Right hindlimb (tissue), 1 donor: Measurements from ENCODE around the gene WDR4.
"Not testable (repeated sequence)": the region's sequence is repeated elsewhere in the genome, so short reads cannot be mapped to it uniquely, and the experiment has no call there.

Experiments
- DNase-seq: peaks from one replicate; pipeline ENCODE4 v3.0.0-alpha.2; 2018

WDR4 gene, protein sequence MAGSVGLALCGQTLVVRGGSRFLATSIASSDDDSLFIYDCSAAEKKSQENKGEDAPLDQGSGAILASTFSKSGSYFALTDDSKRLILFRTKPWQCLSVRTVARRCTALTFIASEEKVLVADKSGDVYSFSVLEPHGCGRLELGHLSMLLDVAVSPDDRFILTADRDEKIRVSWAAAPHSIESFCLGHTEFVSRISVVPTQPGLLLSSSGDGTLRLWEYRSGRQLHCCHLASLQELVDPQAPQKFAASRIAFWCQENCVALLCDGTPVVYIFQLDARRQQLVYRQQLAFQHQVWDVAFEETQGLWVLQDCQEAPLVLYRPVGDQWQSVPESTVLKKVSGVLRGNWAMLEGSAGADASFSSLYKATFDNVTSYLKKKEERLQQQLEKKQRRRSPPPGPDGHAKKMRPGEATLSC

DNA sequence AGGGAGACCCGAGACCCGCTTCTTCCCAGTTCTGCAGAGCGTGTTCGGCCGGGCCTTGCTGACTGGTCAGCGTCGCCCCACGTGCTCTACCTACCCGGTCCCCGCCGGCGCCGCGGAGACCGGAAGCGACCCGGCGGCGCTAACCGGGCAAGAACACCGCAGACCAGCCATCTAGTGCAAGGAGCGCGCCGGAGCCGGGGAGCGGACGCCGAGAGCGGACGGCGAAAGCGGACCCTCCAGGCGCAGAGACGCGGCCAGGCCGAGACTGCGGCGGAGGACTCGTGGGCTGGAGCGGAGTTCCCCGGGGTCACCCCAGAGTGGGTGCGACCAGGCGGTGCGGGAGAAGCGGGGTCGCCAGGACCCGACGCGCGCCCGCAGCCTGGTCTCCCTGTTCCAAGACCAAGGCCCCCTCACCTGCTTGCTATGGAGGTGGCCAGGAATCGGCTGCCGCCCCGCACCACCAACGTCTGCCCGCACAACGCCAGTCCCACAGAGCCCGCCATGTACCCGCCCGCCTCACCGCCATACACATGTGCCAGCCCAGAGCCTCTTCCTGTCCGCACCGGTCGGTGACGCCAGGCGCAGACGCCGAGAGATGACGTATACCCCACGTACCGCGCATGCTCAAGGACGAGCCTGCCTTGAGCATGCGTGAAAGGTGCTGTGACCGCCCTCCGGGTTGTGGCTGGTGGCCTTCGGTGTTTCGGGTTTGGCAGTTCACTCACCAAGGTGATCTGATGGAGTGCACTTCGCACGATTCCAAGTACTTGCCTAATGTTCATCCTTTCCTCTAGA, at the start of gene WDR4:
TSS of gene WDR4 (minus strand) at position 547 of the 795 bp plus-strand sequence. CDS start at position 503, 44 bp downstream.
- peak; percentile 99 for DNase-seq

DNA sequence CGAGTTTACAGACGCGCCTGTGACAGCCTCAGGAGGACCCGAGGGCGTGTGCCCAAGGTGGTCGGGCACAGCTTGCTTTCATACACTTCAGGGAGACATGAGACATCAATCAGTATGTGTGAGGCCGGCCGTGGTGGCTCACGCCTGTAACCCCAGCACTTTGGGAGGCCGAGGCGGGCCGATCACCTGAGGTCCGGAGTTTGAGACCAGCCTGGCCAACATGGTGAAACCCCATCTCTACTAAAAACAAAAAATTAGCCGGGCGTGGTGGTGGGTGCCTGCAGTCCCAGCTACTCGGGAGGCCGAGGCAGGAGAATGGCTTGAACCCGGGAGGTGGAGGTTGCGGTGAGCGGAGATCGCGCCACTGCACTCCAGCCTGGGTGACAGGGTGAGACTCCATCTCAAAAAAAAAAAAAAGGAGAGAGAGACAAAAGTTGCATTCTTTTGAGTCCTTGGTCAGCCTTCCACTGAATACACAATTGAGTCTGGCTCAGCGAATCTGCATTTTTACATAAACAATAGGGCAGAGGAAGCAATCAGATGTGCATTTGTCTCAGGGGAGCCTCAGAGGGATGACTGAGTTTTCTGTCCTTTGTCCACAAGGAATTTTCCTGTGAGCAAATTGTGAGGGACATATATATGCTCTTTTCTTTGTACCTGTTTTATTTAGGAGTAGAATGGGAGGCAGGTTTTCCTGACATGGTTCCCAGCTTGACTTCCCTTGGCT, 48.3 kb upstream of the WDR4 start:
- DNase-seq = not testable (repeated sequence)

DNA sequence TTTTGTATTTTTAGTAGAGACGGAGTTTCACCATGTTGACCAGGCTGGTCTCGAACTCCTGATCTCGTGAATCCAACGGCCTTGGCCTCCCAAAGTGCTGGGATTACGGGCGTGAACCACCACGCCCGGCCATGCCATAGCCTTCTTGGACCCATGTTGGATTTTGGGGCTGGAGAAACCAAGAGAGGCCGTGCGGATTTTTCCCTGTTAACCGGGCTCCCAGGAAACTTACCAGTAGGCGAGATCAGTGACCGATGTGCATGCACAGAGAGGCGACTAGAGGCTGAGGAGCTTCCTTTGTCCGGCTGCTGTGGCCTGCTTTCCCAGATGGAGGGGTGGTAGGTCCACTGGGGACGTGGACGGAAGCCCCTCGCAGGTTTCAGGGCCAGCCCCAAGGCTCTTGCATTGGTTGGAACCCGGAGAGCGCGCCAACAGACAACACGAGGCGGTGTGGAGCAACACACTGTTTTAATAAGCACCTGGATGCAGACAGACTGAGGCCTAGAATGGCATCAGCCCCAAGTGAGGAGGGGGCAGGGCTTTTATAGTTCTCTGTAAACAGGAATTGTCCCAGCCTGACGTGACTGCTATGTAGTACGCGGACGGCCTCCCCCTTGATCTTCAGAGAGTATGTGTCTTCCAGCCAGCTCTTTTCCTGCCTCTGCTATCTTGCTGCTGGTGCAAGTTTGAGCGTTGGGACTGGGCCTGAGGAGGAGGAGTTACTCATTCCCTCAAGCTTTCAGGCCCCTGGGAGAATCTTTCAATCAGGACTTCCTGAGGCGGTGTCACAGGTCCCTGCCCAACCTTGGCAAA, 46.0 kb upstream of the WDR4 start, which contains the start of gene ERVH48-1:
TSS of gene ERVH48-1 (minus strand) at position 517 of the 813 bp plus-strand sequence. CDS start 6,624 bp downstream, outside the sequence.
- DNase-seq = no peak

DNA sequence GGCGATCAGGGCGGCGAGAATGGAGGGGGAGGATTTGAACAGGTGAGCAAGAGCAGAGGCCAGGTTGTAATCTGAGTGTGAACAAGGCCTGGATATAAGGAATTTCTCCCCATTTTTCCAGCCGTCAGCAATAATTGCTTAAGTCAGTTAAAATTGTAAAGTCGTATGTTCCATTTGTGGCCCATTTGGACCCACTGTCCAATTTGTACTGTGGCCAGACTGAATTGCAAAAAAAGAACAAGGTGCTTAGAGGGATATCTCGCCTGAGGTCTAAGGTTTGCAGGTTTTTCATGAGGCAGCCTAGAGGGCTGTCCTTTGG, 45.1 kb upstream of the WDR4 start:
- DNase-seq = no peak

DNA sequence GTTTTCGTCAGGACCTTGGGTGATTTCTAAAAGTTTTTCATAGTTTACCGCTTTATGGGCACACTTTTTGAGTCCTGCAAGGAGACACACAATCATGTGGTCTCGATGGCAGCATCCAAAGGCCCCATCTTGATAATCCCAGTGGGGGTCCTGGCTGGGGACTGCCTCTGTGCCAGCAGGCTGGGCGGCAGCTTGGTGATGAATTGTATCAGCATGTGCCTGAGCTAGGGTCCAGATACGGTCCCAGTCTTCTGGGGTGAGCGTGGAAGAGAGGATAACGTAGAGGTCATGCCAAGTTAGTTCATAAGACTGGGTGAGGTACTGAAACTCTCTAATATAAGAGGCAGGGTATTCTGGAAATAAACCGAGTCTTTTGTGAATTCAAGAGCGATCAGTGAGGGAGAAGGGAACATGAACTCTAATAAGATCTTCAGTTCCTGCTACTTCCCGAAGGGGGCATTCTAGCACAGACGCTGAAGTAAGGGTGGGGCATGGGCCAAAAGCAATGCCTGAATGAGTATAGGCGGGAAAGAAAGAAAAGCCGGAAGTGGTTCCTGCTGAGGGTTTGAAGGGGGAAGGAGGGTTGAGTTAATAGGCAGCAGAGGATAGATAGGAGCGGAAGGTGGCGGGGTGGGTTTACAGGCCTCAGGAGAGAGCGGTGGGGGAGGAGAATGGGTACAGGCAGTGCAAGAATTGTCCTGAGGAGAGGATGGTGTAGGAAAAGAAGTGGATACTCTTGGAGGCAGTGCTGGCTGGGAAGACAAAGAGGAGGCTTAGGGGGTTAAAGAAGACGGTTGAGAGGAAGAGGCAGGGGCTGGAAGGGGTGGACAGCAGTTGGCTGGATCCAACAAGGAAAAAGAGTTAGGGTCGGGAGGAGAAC, 44.5 kb upstream of the WDR4 start:
- peak; percentile 88 for DNase-seq

DNA sequence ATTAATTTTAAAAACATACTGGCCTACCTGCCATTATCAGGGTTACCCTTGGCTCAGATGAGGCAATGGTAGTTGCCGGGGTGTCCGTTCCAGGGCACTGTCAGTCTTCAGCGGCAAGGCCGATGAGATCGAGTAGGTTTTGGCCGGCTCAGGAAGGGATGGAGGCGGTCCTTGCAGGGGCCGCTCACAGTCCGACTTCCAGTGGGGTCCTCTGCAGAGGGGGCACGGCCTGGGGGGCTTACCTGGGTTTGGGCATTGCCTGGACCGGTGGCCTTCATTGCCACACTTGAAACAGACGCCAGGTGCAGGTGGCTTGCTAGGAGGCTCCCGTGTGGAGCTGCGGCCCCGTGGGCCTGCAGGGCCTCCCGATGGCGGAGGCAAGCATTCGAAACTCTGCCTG, 43.6 kb upstream of the WDR4 start:
- DNase-seq = no peak

DNA sequence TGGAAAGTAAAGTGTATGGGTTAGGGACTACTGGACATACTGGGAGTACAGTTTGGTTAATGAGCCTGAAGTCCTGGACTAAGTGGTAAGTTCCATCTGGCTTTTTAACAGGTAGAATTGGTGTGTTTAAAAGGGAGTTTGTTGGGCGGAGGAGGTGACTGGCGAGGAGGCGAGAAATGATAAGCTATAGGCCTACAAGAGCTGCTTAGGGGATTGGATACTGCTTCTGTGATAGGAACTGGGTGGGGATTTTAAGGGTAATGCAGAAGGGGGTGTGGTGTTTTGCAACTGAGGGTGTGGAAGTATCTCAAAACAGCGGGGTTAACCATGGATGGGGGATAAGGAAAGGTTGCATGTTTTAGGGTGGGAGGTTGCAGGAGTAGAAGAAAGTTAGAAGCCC, 42.6 kb upstream of the WDR4 start:
- no peak for DNase-seq

DNA sequence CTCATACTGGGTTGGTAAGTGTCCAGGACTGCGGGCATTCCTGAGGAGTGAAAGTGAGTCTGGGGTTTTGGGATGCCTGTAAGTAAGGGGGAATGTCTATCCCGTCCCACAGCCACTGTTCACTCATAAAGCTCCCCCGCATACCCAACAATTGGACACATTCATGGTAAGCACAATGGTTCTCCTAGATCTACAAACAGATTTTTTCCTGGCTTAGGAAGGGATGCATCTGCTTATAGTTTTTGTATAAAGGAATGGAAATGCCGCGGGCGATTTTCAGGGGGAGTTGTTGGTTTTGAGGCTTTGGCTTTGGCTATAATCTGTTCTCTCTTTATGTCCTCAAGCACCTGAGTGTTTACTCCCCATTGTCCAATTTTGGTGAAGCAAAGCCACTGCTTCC, 39.0 kb upstream of the WDR4 start:
- DNase-seq = no peak

DNA sequence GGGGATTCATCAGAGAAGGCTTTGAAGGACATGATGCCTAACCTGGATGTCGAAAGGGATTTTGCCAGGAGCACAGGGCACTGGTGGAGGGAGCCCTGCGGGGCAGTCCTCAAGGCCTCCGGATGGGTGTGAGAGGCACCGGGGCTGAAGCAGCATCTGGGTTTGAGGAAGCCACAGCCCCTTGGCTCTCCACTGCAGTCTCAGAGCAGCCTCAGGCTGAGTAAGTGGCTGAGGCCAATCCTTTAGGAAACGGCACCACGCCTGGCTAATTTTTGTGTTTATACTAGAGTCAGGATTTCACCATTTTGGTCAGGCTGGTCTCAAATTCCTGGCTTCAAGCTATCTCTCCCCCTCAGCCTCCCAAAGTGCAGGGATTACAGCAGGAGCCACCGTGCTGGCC, 34.1 kb upstream of the WDR4 start:
- no peak for DNase-seq

DNA sequence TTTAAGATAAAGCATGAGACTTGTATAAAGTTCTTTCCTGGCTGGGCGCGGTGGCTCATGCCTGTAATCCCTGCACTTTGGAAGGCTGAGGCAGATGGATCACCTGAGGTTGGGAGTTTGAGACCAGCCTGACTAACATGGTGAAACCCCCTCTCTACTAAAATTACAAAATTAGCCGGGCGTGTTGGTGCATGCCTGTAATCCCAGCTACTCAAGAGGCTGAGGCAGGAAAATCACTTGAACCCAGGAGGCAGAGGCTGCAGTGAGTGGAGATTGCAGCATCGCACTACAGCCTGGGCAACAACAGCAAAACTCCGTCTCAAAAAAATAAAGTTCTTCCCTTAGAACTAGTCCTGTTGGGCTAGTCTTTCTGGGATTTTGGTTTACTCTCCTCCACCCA, 32.6 kb upstream of the WDR4 start:
- DNase-seq = not testable (repeated sequence)

DNA sequence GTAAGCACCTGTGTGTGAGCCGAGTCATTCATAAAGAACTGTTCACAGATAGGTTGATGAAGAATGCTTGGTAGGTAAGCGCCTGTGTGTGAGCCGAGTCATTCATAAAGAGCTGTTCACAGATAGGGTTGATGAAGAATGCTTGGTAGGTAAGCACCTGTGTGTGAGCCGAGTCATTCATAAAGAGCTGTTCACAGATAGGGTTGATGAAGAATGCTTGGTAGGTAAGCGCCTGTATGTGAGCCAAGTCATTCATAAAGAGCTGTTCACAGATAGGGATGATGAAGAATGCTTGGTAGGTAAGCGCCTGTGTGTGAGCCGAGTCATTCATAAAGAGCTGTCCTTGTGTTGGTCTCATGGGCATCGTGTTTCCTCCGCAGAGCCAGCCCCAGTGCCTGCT, 29.1 kb upstream of the WDR4 start:
- DNase-seq = not testable (repeated sequence)

DNA sequence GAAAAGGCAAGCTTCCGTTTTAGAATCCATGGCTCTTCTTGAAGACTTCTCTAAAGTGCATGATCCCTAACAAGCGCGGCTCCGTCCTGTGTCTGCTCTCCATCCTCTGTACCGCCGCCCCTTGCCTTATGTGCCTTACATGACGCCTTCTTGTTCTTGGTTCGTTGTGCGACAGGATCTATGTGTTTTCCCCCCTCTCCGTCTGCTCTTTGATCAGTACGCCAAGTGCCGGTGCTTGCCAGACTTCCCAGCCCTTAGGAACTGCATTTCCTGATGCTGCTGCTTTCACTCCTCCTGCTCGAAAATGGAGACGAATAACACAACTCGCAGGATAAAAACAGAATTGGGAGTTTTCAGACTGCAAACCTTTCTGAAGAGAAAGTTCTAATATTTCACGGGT, 26.9 kb upstream of the WDR4 start:
- DNase-seq = no peak

DNA sequence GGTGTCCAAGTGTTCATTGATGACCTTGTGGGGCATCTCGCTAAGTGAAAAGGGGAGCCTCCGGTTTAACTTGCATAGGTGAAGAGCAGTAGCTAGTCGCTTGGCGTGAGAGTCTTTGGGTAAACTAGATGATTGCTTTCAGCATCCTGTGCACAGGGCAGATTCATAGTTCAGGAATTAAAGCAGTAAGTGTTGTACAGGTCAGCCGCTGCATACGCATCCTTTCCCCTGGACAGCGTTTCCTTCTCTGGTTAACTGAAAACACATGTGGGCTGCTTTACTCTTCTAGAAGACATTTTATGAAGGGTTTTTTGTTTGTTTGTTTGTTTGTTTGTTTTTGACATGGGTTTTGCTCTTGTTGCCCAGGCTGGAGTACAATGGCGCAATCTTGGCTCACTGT, 25.9 kb upstream of the WDR4 start:
- no peak for DNase-seq

DNA sequence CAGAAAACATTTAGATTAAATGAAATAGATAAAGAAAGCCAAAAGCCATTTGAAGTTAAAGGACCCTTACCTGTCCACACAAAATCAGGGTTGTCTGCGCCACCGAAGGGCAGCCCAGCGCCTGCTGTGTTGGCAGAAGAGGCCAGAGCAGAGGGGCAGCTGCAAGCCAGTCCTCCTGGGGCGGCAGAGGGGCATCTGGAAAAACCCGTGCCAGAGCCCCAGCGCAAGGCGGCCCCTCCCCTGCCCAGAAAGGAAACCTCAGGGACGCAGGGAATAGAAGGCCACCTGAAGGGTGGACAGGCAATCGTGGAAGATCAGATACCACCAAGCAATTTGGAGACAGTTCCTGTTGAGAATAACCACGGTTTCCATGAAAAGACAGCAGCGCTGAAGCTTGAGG, 24.5 kb upstream of the WDR4 start:
- no peak for DNase-seq

DNA sequence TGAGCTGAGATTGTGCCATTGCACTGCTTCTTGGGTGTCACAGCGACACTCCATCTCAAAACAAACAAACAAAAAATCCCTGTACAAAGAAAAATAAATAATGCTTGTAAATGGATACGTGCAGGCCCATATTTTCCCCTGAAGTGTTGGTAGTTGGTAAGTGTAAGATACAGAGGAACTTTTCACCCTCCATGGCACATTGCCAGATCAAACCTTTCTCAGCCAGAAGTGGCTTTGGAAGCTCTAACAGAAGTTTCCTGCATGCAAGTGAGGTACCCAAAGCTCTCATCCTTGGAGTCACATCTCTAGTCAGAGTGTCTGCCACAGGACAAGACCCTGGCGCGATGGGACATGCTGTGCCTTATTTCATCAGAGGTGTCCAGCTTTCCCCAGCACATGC, 21.1 kb upstream of the WDR4 start:
- DNase-seq = no peak

DNA sequence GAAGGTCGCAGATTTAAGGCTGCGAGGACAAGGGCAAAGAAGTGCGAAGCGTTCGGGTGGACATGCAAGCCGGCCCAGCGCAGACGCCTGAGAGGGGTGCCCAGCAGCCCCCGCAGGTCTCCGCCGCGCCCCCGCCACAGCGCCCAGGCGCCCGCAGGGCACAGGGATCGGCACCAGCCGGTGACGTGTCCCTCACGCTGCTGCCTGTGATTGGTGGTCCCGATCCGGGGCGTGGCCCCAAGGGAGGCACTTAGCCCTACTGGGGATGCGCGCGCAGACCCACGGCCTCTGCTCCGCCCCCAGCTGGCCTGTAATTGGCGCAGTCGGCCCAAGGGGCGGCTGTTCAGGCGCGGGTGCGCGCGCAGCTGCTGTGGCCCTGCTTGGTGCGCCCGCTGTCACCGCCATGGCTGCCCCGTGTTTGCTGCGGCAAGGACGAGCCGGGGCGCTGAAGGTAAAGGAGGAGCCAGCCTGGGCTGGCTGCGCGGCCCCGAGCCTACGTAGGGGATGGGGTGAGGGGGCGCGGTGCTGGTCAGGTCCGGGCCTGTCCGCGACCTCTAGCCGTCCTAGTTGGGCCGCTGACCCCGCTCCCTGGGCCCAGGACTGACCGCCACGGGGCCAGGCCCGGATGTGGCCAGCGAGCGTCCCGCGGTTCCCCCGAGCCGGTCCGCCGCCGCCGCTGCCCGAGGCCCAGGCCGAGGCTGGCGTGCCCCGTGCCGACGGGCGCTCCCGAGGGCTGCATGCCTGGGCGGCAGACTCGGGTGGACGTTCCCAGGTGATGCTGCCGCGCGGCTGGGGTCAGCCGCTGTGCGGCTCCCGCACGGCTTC, 13.8 kb upstream of the WDR4 start, which contains the start of gene NDUFV3:
TSS of gene NDUFV3 (plus strand) at position 379 of the 825 bp plus-strand sequence. CDS start at position 404, 25 bp downstream.
- DNase-seq = peak; percentile 100

DNA sequence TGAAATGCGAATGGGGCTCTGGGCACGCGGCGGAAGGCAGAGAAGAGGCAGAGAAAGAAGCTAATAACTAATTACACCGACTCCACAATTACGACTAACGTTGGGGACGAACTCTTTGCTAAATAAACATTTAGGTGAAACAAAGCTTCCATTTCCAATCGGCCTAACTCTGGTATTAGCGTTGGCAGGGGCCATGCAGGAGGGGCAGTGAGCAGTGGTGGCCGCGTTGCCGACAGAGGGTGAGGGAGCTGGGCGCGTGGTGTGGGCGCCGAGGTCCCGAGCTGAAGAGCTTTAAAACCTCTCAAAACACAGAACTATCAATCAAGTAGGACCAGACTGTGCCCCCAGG, 13.2 kb upstream of the WDR4 start:
- no peak for DNase-seq

DNA sequence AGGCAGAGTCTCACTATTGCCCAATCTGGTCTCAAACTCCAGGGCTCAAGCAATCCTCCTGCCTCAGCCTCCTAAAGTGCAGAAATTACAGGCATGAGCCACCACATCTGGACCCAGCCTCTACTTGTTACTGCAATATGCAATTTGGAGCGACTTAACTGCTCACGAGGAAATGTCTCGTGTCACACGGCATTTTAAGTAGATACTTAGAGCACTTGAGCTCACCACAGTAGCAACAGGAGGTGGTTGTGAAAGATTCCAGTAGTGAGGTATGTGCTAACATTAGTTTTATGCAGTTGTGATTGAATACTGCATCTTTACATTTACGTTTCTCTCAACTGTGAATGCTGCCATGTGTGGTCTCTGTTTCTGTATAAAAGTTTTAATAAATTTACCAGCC, 8.0 kb upstream of the WDR4 start:
- no peak for DNase-seq

DNA sequence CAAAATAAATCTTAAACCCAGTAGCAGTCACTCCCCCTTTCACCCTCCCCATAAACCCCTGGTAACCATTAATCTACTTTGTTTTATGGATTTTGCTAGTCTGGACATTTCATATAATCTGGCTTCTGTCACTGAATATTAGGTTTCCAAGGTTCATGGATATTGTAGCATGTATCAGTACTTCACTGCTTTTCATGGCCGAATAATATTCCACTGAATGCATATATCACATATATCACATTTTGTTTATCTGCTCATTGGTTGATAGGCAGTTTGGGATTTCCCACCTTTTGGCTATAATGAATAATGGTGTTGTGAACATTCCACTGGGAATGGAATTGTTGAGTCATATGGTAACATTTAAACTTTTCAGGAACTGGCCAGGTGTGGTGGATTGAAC, 4.6 kb upstream of the WDR4 start:
- no peak for DNase-seq

DNA sequence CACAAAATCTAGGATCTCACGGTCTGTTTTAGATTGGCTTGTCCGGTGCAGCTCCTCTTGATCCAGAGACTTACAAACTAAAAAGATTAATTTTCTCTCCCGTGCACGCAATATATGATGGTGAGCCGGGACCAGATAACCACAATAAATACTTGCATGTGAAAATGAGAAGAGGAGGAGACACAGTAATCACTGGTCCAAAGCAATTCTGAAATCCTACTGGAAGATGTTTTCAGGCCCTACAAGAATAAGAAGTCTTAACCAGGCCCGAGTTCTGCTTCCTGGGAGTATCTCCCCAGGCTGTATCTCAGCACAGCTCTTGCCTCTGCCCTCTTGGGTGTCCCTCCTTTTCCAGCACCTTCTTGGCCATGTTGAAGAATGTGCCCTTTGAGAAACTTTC, 1.0 kb upstream of the WDR4 start:
- DNase-seq = no peak

DNA sequence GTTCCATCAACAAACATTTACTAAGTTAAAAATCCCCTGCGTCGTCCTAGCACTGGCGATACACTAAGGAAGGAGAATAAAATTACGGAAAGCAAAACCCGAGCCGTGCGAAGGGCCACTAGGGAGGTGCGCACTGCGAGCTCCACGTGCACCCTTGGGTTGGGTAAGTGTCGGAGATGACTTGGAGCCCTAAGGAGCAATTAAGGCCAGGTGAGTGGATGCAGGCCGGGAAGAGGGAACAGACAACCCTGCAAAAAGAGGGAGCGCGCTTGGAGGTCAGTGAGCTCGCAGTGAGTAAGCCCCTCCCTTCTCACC, 704 bp downstream of the WDR4 start:
- no peak for DNase-seq
